ENCODE data around the gene PLP2. TPM values are rescaled to one million over a fixed set of nuclear protein-coding genes. Genes with fewer than 3 reads are reported as not detected.

The PLP2 gene
- total and polyA plus RNA-seq, 2 of the 4 experiments (the other 2 are of a cell fraction): 22.6 to 156 TPM

DNA sequence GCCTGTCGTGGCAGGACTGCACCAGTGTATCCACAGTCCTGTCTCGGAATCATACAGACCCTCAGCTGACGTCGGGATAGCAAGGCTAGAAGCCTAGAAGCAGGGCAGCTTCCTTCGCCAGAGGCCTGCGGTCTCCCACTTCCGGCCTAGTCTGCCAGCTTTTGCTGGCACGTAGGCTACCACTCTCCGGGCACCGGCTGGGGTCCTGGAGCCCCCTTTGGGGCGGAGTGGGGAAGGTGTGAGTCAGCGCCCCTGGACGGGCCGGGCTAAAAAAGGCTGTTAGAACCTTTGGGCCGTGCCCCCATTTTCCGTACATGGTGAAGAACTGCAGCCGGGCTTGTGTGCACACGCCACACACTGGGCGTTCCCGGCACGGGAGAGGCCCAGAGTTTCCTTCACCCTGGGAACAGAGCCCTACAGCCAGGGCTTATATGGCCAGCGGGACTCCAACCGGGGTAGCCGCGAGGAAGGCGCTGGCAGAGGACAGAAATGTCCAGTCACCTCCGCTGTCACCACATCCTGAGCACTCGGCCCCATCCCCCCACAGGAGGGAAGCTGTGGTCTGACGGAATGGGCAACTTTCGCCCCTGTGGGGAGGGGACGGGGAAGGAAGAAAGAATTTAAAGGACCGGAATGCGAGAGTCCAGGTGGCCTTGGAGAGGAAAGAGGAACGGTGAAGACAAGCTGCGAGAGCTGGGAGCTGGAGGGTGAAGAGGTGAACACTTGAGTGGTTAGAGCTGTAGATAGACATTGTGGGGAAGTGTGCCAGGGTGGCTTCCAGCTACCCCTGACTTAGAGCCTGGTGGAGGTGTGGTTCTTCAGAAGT, 4.6 kb upstream of the PLP2 start:
- Histone ChIP-seq H4K8ac (ENCODE audit: low read depth in 2 of 2, low read length in 2 of 2) (peak overlapping the region; percentile 80 to 95), H3K79me1 (ENCODE audit: low read depth in 1 of 2, low read length in 2 of 2) (peaks cover 3% of the 10 kb centered on the region in 2 experiments; a peak in 3 of 4 replicates), H3K18ac (ENCODE audit: low read depth, low read length) (peak overlapping the region; percentile 87), H2AK5ac (ENCODE audit: low read depth, low read length) (peak overlapping the region; percentile 91), H2BK20ac (ENCODE audit: low read depth, low read length) (peak overlapping the region; percentile 56), H3K36me3 (ENCODE audit: control insufficient read depth, insufficient read depth, low read length) (no peaks in the 10 kb centered on the region), H3K4me2 (ENCODE audit: low read depth, low read length) (peak overlapping the region; percentile 80), H4K91ac (ENCODE audit: insufficient read depth, low read depth, low read length) (peak overlapping the region; percentile 98), H2BK5ac (ENCODE audit: low read depth, low read length, poor library complexity, severe bottlenecking) (peak overlapping the region; percentile 93), H3K4me3 (ENCODE audit: insufficient read depth, low read depth, low read length) (peak overlapping the region; percentile 39), H3K23ac (ENCODE audit: low read depth, low read length) (peak overlapping the region; percentile 99), H2BK15ac (ENCODE audit: low read depth, low read length) (peak overlapping the region; percentile 93; the same call in 2 of the 3 replicates), H3K9ac (ENCODE audit: low read depth, low read length) (peak overlapping the region; percentile 69), H4K5ac (ENCODE audit: low read depth, low read length) (peak overlapping the region; percentile 86), H3K27me3 (ENCODE audit: control insufficient read depth, insufficient read depth, low read length) (no peaks in the 10 kb centered on the region), H2AFZ (replicated peaks; ENCODE audit: low read length, poor library complexity) (peak overlapping the region; percentile 92), H3K9me3 (ENCODE audit: control insufficient read depth, insufficient read depth, low read length) (no peaks in the 10 kb centered on the region; the same call in 1 of the 2 replicates), H3K4ac (ENCODE audit: low read depth, low read length) (peak overlapping the region; percentile 98), H3K4me1 (ENCODE audit: control insufficient read depth, insufficient read depth, low read length) (peaks cover 9% of the 10 kb centered on the region), H3K27ac (ENCODE audit: insufficient read depth, low read length) (peak overlapping the region; percentile 91), H3K9me1 (ENCODE audit: insufficient read depth, low read length) (no peaks in the 10 kb centered on the region), H2AK9ac (replicated peaks; ENCODE audit: low read depth, low read length, poor library complexity) (peak overlapping the region; percentile 93), H2BK120ac (ENCODE audit: low read depth, low read length) (peak overlapping the region; percentile 91), H3K56ac (ENCODE audit: extremely low read depth, insufficient read depth, low read length) (peak overlapping the region; percentile 83; the same call in 1 of the 2 replicates), H3K14ac (replicated peaks; ENCODE audit: low read depth, low read length) (peak overlapping the region; percentile 96), H4K20me1 (ENCODE audit: insufficient read depth, low read length) (no peaks in the 10 kb centered on the region; the same call in 1 of the 2 replicates)
- DNase-seq (peak; percentile 73), ATAC-seq (ENCODE audit: low read depth) (peak; percentile 50)
- dilution Hi-C loops (cut with HindIII; ENCODE audit: low sequenced_read_pairs, unreplicated experiment): no loop called here
- intact Hi-C loops (cut with micrococcal nuclease): loop anchor here (10.0 kb wide), 1 partner anchor 92 kb away; the partner anchor contains the start of genes PRAF2 and WDR45
- in situ Hi-C loops (cut with MboI; ENCODE audit: low sequenced_read_pairs): no loop called here
- CTCF ChIA-PET: interaction anchor here (0.6 to 1.3 kb wide), 2 partner anchors 11 to 208 kb away, joined by 3 read pairs; no protein-coding TSS in a partner anchor
- WGBS, 2 experiments (ENCODE audit: extremely low coverage in 2 of 2, insufficient read length in 1 of 2): 58% methylated on average over 19 of the region's 35 CpGs; no CpG with 5 or more reads in 1 of the 2 experiments
- no TSS peak for BruUV-seq (replicated peaks)
- TF ChIP-seq NFE2L2 (IDR thresholded peaks at IDR 0.05; ENCODE audit: low read depth, low read length) (peak; percentile 27; the same call in 1 of the 2 replicates), BHLHE40 (IDR thresholded peaks at IDR 0.05; ENCODE audit: low read depth, low read length) (peak; percentile 60; the same call in 1 of the 2 replicates), POLR2A (IDR thresholded peaks at IDR 0.05; ENCODE audit: low read depth, low read length) (peak; percentile 40), FOS (IDR thresholded peaks at IDR 0.05; ENCODE audit: low read depth, low read length) (no peak), SMC3 (IDR thresholded peaks at IDR 0.05; ENCODE audit: low read depth, low read length) (no peak)
- TF ChIP-seq, protein P1, sequence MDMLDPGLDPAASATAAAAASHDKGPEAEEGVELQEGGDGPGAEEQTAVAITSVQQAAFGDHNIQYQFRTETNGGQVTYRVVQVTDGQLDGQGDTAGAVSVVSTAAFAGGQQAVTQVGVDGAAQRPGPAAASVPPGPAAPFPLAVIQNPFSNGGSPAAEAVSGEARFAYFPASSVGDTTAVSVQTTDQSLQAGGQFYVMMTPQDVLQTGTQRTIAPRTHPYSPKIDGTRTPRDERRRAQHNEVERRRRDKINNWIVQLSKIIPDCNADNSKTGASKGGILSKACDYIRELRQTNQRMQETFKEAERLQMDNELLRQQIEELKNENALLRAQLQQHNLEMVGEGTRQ (IDR thresholded peaks at IDR 0.05; ENCODE audit: low read depth, low read length): no peak
- TF ChIP-seq, protein P2, sequence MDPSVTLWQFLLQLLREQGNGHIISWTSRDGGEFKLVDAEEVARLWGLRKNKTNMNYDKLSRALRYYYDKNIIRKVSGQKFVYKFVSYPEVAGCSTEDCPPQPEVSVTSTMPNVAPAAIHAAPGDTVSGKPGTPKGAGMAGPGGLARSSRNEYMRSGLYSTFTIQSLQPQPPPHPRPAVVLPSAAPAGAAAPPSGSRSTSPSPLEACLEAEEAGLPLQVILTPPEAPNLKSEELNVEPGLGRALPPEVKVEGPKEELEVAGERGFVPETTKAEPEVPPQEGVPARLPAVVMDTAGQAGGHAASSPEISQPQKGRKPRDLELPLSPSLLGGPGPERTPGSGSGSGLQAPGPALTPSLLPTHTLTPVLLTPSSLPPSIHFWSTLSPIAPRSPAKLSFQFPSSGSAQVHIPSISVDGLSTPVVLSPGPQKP (IDR thresholded peaks at IDR 0.05; ENCODE audit: borderline replicate concordance, low read depth, low read length): no peak
- POLR2A ChIA-PET (ENCODE audit: unreplicated experiment): interaction anchor here (1.1 to 1.4 kb wide), 2 partner anchors 11 to 24 kb away, joined by 3 read pairs; no protein-coding TSS in a partner anchor

Measured in IMR-90 (cell line).